GM23338 (cell line): Measurements from ENCODE around the gene FEV.

ENCODE experiments used
- CTCF ChIP-seq, 2 experiments: fragments of 200-600 bp in 1 of 2; sonication (generic) in 1 of 2; conservative IDR thresholded peaks; 2 replicates each; pipeline versions ENCODE4 v1.5.1 to v1.6.1; 2016 to 2017; ENCODE audit warnings: antibody characterized with exemption in 2 of 2, low read depth in 2 of 2, mild to moderate bottlenecking in 2 of 2, moderate library complexity in 1 of 2
- ETS1 ChIP-seq: IDR thresholded peaks from 2 replicates; pipeline ENCODE4 v1.6.1; 2016; ENCODE audit warnings: antibody characterized with exemption
- EZH2 ChIP-seq: fragments of 200-600 bp; sonication (generic); IDR thresholded peaks from one replicate; pipeline ENCODE4 v1.8.0; 2017; ENCODE audit warnings: antibody characterized with exemption, mild to moderate bottlenecking, low read depth; ENCODE audit not compliant: unreplicated experiment
- EZH2phosphoT487 ChIP-seq: fragments of 200-600 bp; sonication (generic); IDR thresholded peaks from one replicate; pipeline ENCODE4 v1.8.1; 2018; ENCODE audit warnings: antibody characterized with exemption; ENCODE audit not compliant: unreplicated experiment
- JUNB ChIP-seq: IDR thresholded peaks from one replicate; pipeline ENCODE4 v1.6.1; 2016; ENCODE audit warnings: antibody characterized with exemption; ENCODE audit not compliant: unreplicated experiment
- NANOG ChIP-seq: IDR thresholded peaks from 2 replicates; pipeline ENCODE4 v1.6.1; 2016; ENCODE audit warnings: antibody characterized with exemption, borderline replicate concordance
- POLR2AphosphoS5 ChIP-seq: IDR thresholded peaks from 2 replicates; pipeline ENCODE4 v1.6.1; 2016; ENCODE audit warnings: antibody characterized with exemption, low read depth
- REST ChIP-seq: IDR thresholded peaks from one replicate; pipeline ENCODE4 v1.6.1; 2018; ENCODE audit warnings: antibody characterized with exemption; ENCODE audit not compliant: unreplicated experiment
- ZNF114 ChIP-seq: fragments of 250-450 bp; sonication (Bioruptor Pico); IDR thresholded peaks from 2 replicates; pipeline ENCODE4 v1.5.0; 2020; ENCODE audit warnings: mild to moderate bottlenecking, moderate library complexity
- ZNF331 ChIP-seq: fragments of 250-450 bp; sonication (Bioruptor Pico); IDR thresholded peaks from 2 replicates; pipeline ENCODE4 v1.5.0; 2020; ENCODE audit warnings: low read depth, mild to moderate bottlenecking, moderate library complexity

GRCh38 chr2:219021591-219021990 lies 36.6 kb upstream of the FEV start:
- TF ChIP-seq CTCF (conservative IDR thresholded peaks at IDR 0.05; ENCODE audit: low read depth in 2 of 2) = no peak
- TF ChIP-seq POLR2AphosphoS5 = no peak
- no peak for TF ChIP-seq ZNF331 (CRISPR knock-in tag)
- no peak for TF ChIP-seq EZH2
- TF ChIP-seq REST = no peak
- no peak for TF ChIP-seq JUNB
- no peak for TF ChIP-seq ZNF114
- TF ChIP-seq NANOG = no peak
- no peak for TF ChIP-seq EZH2phosphoT487
- no peak for TF ChIP-seq ETS1
